NCI-H510A (cell line): ENCODE data around the gene SND1.

Source experiments
- DNase-seq: peaks from one replicate; lab custom pipeline; 2025; lab: John Stamatoyannopoulos, UW

Gene SND1

DNA sequence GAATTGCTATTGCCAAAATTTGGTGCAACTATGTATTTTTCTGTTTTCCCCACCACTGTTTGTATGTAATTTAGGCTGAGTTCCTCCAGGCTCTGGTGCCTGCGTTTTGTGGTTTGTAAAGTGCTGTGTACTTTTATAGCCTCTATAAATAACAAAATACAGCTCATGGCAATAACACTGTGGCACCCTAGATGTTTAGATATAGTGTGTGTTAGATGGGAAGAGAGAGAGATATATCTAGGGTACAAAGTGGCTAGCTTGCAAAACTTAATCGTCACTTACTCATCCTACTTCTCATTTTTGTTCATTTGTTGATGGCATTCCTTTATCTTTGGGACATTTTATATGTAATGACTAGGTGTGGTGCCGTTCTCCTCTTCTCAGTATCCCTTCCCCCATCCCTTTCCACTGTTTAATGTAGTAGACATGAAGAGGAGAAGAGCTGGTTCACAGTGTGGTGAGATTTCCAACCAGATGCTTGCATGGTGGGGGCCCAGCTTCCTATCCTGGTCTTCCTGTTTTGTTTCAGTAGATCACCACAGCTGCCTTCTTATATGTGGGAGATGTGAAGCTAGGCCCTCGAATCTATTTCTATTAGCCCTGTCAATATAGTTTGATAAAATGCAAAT is 115.0 kb downstream of the SND1 start:
- no peak for DNase-seq

- no peak for DNase-seq
Observed at GRCh38 chr7:127768241-127768640, 116.2 kb downstream of the SND1 start.

GRCh38 chr7:127769137-127769536 is 117.1 kb downstream of the SND1 start:
- no peak for DNase-seq

DNA sequence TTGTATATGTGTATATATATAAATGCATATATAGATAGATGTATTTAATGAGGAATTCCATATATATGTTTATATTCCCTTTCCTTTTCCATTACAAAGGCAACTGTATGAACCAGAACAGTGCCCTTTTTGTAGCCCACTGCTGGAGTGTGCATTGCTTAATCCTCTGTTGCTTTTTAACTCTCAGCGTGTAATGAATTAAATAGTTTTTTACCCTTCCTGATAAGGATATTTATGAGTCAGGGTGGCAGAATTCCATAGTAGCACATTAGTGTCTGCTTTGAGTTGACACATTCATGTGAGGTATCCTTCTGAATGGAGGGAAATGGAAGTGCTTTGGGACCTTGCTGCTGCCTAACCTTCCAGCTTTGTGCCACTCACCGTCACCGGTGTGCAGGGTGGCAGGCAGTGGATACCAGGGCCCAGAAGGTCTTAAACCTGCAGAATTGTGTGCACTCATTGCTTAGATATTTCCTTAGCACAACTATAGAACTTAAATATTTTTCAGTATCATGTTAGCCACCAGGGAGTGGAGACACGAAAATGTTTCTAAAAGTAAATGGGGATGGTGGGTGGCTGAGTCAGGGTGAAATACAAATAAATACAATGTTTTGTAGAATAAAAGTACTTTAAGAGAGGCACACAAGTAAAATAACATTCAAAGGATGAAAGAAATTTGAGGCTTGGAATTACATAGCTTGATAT is 117.9 kb downstream of the SND1 start:
- no peak for DNase-seq

- DNase-seq = no peak
Observed at GRCh38 chr7:127770885-127771284, 118.9 kb downstream of the SND1 start.

GRCh38 chr7:127771707-127772106 is 119.7 kb downstream of the SND1 start:
- DNase-seq = no peak

DNA sequence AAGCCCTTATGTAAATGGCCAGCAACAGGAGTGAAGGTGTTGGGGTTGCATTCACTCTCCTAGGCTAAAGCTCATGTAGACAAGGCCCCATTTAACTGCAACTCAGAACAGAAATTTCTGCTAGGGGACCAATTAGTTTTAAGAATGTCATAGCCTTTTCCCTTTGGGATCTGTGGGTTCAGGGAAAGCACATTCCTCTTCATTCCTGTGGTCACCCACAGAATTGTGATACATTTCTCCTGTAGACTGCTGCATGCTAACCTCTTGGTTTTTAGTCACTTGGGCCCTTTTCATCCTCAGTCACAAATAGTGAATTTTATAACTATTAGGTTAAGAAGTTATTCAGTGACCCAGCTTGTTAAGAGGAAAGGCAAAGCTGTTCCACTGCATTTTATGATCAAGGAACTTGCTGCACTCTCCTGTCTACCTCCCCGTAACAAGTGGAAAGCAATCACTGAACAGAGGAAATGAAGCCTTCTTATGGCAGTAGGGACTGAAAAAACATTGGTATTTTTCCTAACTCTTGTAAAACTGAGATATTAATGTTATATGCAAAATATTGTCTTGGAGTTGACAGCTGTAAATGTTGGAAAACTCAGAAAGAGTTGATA is 124.9 kb downstream of the SND1 start:
- no peak for DNase-seq

GRCh38 chr7:127780489-127780888 is 128.5 kb downstream of the SND1 start:
- no peak for DNase-seq

DNA sequence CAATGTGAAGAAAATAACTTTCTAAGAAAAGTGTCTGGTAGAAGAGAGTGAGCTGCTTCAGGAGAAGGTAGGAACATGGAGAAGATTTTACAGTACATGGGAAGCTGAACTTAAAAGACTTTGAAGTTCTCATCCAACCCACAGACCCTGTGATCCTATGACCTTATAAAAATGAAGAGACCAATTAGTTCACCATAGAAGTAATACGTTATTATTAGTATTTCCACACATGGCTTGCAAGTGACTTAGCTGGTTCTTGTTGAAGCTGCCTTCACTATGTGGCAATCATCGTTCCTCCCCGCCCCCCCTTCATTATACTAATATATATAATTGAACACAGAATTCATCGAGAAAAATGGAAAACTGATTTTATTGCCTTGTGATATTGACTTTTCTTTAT is 129.1 kb downstream of the SND1 start:
- DNase-seq = no peak

DNA sequence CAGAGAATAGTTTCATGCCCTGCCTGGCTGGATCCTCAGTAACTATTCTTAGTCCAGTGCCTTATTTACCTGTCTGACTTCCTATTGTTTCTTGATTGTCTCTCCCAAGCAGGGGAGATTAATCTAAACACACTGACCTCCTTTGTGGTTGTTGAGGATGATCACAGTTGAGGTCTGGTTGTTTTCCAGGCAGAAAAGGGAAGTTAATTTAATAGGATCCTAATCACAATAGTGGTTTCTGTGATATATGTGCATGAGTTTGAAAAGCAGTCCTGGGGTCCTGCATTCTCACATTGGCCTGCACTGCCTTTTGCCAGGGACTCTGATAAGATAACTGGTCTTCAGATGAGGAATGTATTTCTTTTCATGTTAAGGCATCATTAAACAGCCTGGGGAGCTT is 130.1 kb downstream of the SND1 start:
- DNase-seq = no peak

GRCh38 chr7:127782654-127783559 is 130.9 kb downstream of the SND1 start:
- no peak for DNase-seq

GRCh38 chr7:127786184-127786583 is 134.2 kb downstream of the SND1 start:
- DNase-seq = no peak

- DNase-seq = no peak
Observed at GRCh38 chr7:127789031-127789430, 137.0 kb downstream of the SND1 start.

- no peak for DNase-seq
Observed at GRCh38 chr7:127791446-127792189, 139.6 kb downstream of the SND1 start.

GRCh38 chr7:127792528-127793342 is 140.7 kb downstream of the SND1 start:
- DNase-seq = no peak

DNA sequence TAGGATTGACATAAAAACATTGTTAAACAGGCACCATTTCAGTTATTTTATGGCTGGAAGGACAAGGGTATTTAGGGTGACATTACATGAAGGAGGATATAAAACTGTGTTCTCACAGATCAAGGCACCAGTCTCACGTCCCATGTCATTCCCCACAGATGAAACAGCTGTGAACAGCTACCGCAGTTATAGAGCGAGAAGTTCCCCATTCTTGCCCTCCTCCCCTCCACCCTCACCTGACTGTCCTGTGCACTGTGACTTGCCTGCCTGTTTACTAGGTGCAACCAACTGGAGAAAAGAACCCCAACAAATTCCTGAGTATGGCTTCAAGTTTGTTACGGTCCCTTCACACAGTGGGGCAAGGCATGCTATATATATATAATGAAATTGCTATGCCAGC is 141.6 kb downstream of the SND1 start:
- no peak for DNase-seq

- no peak for DNase-seq
Observed at GRCh38 chr7:127794136-127794535, 142.1 kb downstream of the SND1 start.

- DNase-seq = no peak
Observed at GRCh38 chr7:127794551-127794950, 142.6 kb downstream of the SND1 start.

- DNase-seq = no peak
Observed at GRCh38 chr7:127798023-127798422, 146.0 kb downstream of the SND1 start.

GRCh38 chr7:127798769-127799372 is 146.9 kb downstream of the SND1 start:
- DNase-seq = no peak
